ENCODE measurements around the gene MUC20. TPM values are rescaled to one million over a fixed set of nuclear protein-coding genes. Genes with fewer than 3 reads are reported as not detected.

Gene MUC20
- total and polyA plus RNA-seq, 2 of the 13 experiments (the other 11 are each of a cell fraction or from before 2014, with no cell fraction given), result 0.24 to 0.83 TPM

DNA sequence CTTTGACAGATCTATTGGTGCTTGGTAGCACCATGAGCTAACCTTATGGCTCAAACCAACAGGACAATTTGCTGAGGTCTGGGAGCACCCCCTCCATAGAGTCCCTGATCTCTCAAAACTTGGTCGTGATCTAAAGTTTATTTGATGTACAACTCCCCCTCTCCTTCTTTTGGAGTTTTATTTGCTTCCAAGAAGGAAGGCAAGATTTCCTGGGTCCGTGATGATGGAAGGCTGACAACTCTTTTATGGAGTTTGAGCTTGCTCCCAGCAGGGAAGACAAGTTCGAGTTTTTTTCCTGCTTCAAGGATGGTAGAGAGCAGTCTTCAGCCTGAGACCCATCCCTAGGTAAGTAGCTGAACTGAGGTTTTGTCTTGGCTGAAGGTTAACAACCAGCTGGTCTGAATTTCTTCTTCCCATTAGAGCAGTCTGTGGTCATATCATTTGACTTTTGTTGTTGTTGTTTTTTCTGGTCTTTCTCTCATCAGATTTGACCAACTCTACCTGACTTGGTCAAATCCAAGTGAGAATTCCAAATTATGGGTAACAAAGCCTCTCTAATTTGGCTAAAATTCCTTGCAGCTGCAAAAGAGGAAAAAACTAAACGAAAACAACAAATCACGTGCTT is 2.8 kb upstream of the MUC20 start (continued):
- TF ChIP-seq, protein P1, sequence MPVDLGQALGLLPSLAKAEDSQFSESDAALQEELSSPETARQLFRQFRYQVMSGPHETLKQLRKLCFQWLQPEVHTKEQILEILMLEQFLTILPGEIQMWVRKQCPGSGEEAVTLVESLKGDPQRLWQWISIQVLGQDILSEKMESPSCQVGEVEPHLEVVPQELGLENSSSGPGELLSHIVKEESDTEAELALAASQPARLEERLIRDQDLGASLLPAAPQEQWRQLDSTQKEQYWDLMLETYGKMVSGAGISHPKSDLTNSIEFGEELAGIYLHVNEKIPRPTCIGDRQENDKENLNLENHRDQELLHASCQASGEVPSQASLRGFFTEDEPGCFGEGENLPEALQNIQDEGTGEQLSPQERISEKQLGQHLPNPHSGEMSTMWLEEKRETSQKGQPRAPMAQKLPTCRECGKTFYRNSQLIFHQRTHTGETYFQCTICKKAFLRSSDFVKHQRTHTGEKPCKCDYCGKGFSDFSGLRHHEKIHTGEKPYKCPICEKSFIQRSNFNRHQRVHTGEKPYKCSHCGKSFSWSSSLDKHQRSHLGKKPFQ (CRISPR knock-in tag; IDR thresholded peaks at IDR 0.05; ENCODE audit: insufficient replicate concordance), result no peak

DNA sequence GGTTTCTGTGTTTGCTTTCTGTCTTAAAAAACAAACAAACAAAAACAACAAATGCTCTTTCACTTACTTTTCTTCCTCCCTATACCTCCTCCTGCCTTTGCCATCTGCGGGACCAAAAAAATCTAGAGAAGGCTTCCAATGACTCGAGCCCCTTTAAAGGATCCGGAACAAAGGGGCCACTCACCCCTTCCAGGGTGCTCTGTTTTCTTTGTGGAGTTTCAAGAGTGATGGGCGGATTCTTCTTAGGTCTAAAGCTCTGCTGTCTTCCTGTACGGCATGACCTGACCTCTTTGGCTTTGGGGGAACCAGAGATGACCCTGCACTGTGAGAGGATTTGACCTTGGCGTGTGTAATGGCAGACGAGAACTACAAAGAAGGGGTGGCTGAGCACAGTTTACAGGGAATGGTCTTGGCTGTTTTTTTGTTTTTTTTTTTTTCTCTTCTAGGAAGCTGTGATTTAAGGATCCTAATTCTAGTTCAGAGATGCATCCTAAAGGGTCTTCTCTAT is 2.2 kb upstream of the MUC20 start:
- ATAC-seq (no peak), FAIRE-seq (no peak), DNase-seq (ENCODE audit: low spot score) (no peak)
- in situ Hi-C loops (cut with HindIII; ENCODE audit: extremely low pct_ligation_motif_present, low pct_unique_long_range_greater_than_20kb) (no loop called here), intact Hi-C loops (cut with micrococcal nuclease; ENCODE audit: unreplicated experiment) (no loop called here)
- no peak overlapping the region for H3K9ac ChIP-seq (ENCODE audit: insufficient read depth, low read depth, low read length)
- H2AFZ ChIP-seq (ENCODE audit: low read length), result no peak overlapping the region
- H3K36me3 ChIP-seq (replicated peaks in 1 of 2; ENCODE audit: control insufficient read depth in 1 of 2, insufficient read depth in 2 of 2, low read length in 2 of 2), result no peaks in the 10 kb centered on the region
- H3K4me2 ChIP-seq (ENCODE audit: low read depth, low read length), result no peak overlapping the region
- TF ChIP-seq, protein P2, sequence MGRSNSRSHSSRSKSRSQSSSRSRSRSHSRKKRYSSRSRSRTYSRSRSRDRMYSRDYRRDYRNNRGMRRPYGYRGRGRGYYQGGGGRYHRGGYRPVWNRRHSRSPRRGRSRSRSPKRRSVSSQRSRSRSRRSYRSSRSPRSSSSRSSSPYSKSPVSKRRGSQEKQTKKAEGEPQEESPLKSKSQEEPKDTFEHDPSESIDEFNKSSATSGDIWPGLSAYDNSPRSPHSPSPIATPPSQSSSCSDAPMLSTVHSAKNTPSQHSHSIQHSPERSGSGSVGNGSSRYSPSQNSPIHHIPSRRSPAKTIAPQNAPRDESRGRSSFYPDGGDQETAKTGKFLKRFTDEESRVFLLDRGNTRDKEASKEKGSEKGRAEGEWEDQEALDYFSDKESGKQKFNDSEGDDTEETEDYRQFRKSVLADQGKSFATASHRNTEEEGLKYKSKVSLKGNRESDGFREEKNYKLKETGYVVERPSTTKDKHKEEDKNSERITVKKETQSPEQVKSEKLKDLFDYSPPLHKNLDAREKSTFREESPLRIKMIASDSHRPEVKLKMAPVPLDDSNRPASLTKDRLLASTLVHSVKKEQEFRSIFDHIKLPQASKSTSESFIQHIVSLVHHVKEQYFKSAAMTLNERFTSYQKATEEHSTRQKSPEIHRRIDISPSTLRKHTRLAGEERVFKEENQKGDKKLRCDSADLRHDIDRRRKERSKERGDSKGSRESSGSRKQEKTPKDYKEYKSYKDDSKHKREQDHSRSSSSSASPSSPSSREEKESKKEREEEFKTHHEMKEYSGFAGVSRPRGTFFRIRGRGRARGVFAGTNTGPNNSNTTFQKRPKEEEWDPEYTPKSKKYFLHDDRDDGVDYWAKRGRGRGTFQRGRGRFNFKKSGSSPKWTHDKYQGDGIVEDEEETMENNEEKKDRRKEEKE (IDR thresholded peaks at IDR 0.05), result no peak
- TF ChIP-seq BCL6 (CRISPR knock-in tag; IDR thresholded peaks at IDR 0.05) (no peak), NFE2 (CRISPR knock-in tag; IDR thresholded peaks at IDR 0.05) (no peak), ZNF543 (CRISPR knock-in tag; IDR thresholded peaks at IDR 0.05) (no peak), ZNF780A (CRISPR knock-in tag; IDR thresholded peaks at IDR 0.05) (no peak), ZNF781 (CRISPR knock-in tag; IDR thresholded peaks at IDR 0.05; ENCODE audit: borderline replicate concordance, not compliant biosample characterization) (no peak)
- TF ChIP-seq, protein P3, sequence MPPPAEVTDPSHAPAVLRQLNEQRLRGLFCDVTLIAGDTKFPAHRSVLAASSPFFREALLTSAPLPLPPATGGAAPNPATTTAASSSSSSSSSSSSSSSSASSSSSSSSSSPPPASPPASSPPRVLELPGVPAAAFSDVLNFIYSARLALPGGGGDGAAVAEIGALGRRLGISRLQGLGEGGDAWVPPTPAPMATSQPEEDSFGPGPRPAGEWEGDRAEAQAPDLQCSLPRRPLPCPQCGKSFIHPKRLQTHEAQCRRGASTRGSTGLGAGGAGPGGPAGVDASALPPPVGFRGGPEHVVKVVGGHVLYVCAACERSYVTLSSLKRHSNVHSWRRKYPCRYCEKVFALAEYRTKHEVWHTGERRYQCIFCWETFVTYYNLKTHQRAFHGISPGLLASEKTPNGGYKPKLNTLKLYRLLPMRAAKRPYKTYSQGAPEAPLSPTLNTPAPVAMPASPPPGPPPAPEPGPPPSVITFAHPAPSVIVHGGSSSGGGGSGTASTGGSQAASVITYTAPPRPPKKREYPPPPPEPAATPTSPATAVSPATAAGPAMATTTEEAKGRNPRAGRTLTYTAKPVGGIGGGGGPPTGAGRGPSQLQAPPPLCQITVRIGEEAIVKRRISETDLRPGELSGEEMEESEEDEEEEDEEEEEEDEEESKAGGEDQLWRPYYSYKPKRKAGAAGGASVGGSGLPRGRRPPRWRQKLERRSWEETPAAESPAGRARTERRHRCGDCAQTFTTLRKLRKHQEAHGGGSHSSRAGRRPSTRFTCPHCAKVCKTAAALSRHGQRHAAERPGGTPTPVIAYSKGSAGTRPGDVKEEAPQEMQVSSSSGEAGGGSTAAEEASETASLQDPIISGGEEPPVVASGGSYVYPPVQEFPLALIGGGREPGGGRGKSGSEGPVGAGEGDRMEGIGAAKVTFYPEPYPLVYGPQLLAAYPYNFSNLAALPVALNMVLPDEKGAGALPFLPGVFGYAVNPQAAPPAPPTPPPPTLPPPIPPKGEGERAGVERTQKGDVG (CRISPR knock-in tag; IDR thresholded peaks at IDR 0.05; ENCODE audit: borderline replicate concordance), result no peak
- ChIA-PET POLR2A (no interaction called here), CTCF (ENCODE audit: low intra/inter-chr PET ratio, low total read pairs) (interaction anchor here (0.6 kb wide), 1 partner anchor 824 kb away, joined by 3 read pairs; no protein-coding TSS in a partner anchor)
- no peaks in the 10 kb centered on the region; a peak in 1 of 5 replicates for H3K27me3 ChIP-seq (ENCODE audit: control insufficient read depth in 1 of 2, insufficient read depth in 2 of 2, low read length in 2 of 2)
- H3K4me1 ChIP-seq (ENCODE audit: insufficient read depth, low read length), result peaks cover 36% of the 10 kb centered on the region
- H3K27ac ChIP-seq (ENCODE audit: extremely low read length, insufficient read depth, low read length), result no peak overlapping the region
- 22% methylated on average over 7 of the region's 7 CpGs for WGBS (ENCODE audit: low lambda C conversion rate)
- no peak overlapping the region for H3K4me3 ChIP-seq (replicated peaks in 1 of 3; ENCODE audit: insufficient read depth in 1 of 3, low read depth in 2 of 3, low read length in 3 of 3)
- no peaks in the 10 kb centered on the region for H3K79me2 ChIP-seq (ENCODE audit: insufficient read depth, low read length)
- BruUV-seq (replicated peaks), result no TSS peak
- H4K20me1 ChIP-seq (ENCODE audit: insufficient read depth, low read length), result no peaks in the 10 kb centered on the region
- no peaks in the 10 kb centered on the region for H3K9me3 ChIP-seq (ENCODE audit: low read length)

Measured in HepG2 (cell line).